Stimulated activated naive CD8-positive, alpha-beta T cell treated with anti-CD3 and anti-CD28 coated beads, Interleukin-15, amount 100 ng/mL, for 72 hours (primary cell): ENCODE results near the gene JADE1.

Experiments
- ATAC-seq: fragments of 150-1000 bp; cut with Tn5 transposase; 2 replicates; pipeline ENCODE4 v1.10.0; 2021; ENCODE audit warnings: mild to moderate bottlenecking, moderate library complexity
- DNase-seq, 2 donors: peaks; one replicate each; pipeline ENCODE4 v3.0.0; 2021 to 2022
- H3K27ac Mint-ChIP-seq, 2 donors: one replicate each; pipeline ENCODE4 v1.8.0; 2022; ENCODE audit warnings: mild to moderate bottlenecking in 2 of 2, mixed read lengths in 2 of 2, moderate library complexity in 2 of 2
- H3K27me3 Mint-ChIP-seq: one replicate; pipeline ENCODE4 v1.8.0; 2022; ENCODE audit warnings: mixed read lengths
- H3K4me1 Mint-ChIP-seq: one replicate; pipeline ENCODE4 v1.8.0; 2022; ENCODE audit warnings: mild to moderate bottlenecking, mixed read lengths
- H3K4me3 Mint-ChIP-seq, 2 donors: one replicate each; pipeline ENCODE4 v1.8.0; 2022; ENCODE audit warnings: mild to moderate bottlenecking in 2 of 2, mixed read lengths in 2 of 2, moderate library complexity in 1 of 2
- H3K9me3 Mint-ChIP-seq, 2 donors: one replicate each; pipeline ENCODE4 v1.8.0; 2022; ENCODE audit warnings: mixed read lengths in 2 of 2

JADE1 gene

GRCh38 chr4:128823025-128823661, 13.6 kb downstream of the JADE1 start:
- no peak for DNase-seq
- Mint-ChIP-seq H3K27me3 (no peaks in the 10 kb centered on the region), H3K9me3 (no peaks in the 10 kb centered on the region), H3K27ac (no peak overlapping the region), H3K4me3 (no peak overlapping the region), H3K4me1 (peaks cover 79% of the 10 kb centered on the region)
- no peak for ATAC-seq

- H3K9me3 Mint-ChIP-seq = no peaks in the 10 kb centered on the region
- no peak for DNase-seq
- no peaks in the 10 kb centered on the region for H3K27me3 Mint-ChIP-seq
- no peak overlapping the region for H3K4me3 Mint-ChIP-seq
- peaks cover 67% of the 10 kb centered on the region for H3K4me1 Mint-ChIP-seq
- no peak for ATAC-seq
- H3K27ac Mint-ChIP-seq = no peak overlapping the region
Measured at GRCh38 chr4:128825226-128825625, 15.7 kb downstream of the JADE1 start.

- H3K9me3 Mint-ChIP-seq = no peaks in the 10 kb centered on the region
- H3K27me3 Mint-ChIP-seq = no peaks in the 10 kb centered on the region
- no peak overlapping the region for H3K4me3 Mint-ChIP-seq
- DNase-seq (no peak), ATAC-seq (no peak)
- H3K27ac Mint-ChIP-seq = no peak overlapping the region
- peaks cover 62% of the 10 kb centered on the region for H3K4me1 Mint-ChIP-seq
Measured at GRCh38 chr4:128827296-128827695, 17.8 kb downstream of the JADE1 start.

DNA sequence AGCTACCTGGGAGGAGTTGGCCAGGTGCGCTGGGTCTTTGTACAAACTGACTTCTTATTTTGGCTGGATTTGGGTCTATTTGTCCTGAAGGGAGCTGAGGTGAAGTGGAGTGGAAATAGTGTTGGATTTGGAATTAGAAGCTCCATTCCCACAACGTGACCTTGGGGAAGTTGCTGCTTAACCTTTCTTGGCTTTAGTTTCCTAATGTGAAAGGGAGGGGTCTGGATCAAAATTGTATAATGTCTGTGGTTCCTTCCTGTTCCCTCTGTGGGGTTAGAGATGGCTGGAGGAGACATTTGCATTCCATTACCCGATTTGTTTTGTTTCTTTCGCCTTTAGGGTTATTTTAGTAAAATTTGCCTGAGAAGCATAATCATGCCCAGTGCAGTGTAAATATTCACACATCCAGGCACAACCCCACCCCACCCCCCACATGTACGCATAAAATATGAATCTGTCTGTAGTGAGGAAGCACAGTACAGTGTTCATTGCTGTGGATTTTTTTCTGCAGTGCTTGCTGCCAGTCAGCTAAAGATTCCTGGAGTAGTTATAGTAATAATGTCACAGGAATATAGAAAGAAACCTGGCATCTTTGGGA, 21.5 kb downstream of the JADE1 start:
- no peak overlapping the region for H3K4me3 Mint-ChIP-seq
- no peak for DNase-seq
- peaks cover 52% of the 10 kb centered on the region for H3K4me1 Mint-ChIP-seq
- no peak for ATAC-seq
- H3K27ac Mint-ChIP-seq = peak overlapping the region; percentile 23 to 40
- no peaks in the 10 kb centered on the region for H3K9me3 Mint-ChIP-seq
- no peaks in the 10 kb centered on the region for H3K27me3 Mint-ChIP-seq

- peaks cover 47% of the 10 kb centered on the region for H3K4me1 Mint-ChIP-seq
- no peak overlapping the region for H3K4me3 Mint-ChIP-seq
- DNase-seq (no peak), ATAC-seq (no peak)
- H3K27me3 Mint-ChIP-seq = no peaks in the 10 kb centered on the region
- H3K9me3 Mint-ChIP-seq = no peaks in the 10 kb centered on the region
- H3K27ac Mint-ChIP-seq = no peak overlapping the region
Measured at GRCh38 chr4:128831531-128832242, 22.2 kb downstream of the JADE1 start.

GRCh38 chr4:128832243-128832625, 22.7 kb downstream of the JADE1 start:
- DNase-seq (no peak), ATAC-seq (no peak)
- Mint-ChIP-seq H3K27me3 (no peaks in the 10 kb centered on the region), H3K4me3 (no peak overlapping the region), H3K9me3 (no peaks in the 10 kb centered on the region), H3K4me1 (peaks cover 47% of the 10 kb centered on the region), H3K27ac (no peak overlapping the region)

DNA sequence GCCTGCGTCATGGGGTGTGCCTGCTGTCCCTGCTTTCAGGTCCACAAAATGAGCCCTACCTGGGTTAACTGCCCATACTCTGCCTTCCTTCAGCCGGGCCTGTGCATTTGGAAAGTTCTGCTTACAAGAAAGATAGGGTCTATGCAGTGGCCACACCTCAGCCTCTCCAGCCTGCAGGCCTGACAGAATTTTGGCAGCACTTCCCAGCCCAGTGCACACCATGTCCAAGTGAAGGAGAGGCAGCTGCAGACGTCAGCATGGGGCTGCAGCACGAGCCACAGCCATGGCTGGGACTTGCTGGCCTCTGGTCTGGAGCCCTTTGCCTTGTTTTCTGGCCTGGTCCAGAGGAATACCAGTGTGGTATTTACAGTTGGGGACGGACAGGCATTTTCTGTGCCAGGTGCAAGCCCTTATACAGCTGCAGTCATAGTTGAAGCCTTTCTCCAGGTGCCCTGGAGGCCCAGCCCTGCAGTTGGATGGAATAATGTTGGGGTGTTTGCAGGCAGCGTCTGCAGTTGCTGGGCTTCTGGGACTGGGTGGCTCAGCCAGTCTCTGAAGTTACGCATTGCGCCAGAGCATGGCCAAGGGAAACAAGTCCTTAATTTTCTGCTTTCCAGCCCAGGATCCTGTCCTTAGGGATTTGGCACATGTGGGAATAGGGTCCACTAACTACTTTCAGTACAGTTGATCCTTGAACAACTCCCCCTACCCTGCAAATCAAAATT, 26.2 kb downstream of the JADE1 start:
- H3K27ac Mint-ChIP-seq = no peak overlapping the region
- peaks cover 49% of the 10 kb centered on the region for H3K4me1 Mint-ChIP-seq
- ATAC-seq (no peak), DNase-seq (no peak)
- no peaks in the 10 kb centered on the region for H3K9me3 Mint-ChIP-seq
- no peak overlapping the region for H3K4me3 Mint-ChIP-seq
- no peaks in the 10 kb centered on the region for H3K27me3 Mint-ChIP-seq

GRCh38 chr4:128837198-128837597, 27.7 kb downstream of the JADE1 start:
- no peak overlapping the region for H3K4me3 Mint-ChIP-seq

GRCh38 chr4:128837679-128838078, 28.2 kb downstream of the JADE1 start:
- H3K27ac Mint-ChIP-seq = no peak overlapping the region
- ATAC-seq (no peak), DNase-seq (no peak)
- H3K27me3 Mint-ChIP-seq = no peaks in the 10 kb centered on the region
- H3K9me3 Mint-ChIP-seq = no peaks in the 10 kb centered on the region
- no peak overlapping the region for H3K4me3 Mint-ChIP-seq
- peaks cover 58% of the 10 kb centered on the region for H3K4me1 Mint-ChIP-seq

More at GRCh38 chr4:128837198-128837597, 27.7 kb downstream of the JADE1 start:
- H3K9me3 Mint-ChIP-seq = no peaks in the 10 kb centered on the region
- H3K27ac Mint-ChIP-seq = peak overlapping the region; percentile 8 to 12
- DNase-seq (no peak), ATAC-seq (no peak)
- H3K27me3 Mint-ChIP-seq = no peaks in the 10 kb centered on the region
- peaks cover 58% of the 10 kb centered on the region for H3K4me1 Mint-ChIP-seq

GRCh38 chr4:128840711-128841318, 31.3 kb downstream of the JADE1 start:
- no peak for DNase-seq
- no peak overlapping the region for H3K4me3 Mint-ChIP-seq
- H3K9me3 Mint-ChIP-seq = no peaks in the 10 kb centered on the region
- ATAC-seq = no peak
- no peaks in the 10 kb centered on the region for H3K27me3 Mint-ChIP-seq
- peaks cover 50% of the 10 kb centered on the region for H3K4me1 Mint-ChIP-seq
- peak overlapping the region; percentile 4 to 78 for H3K27ac Mint-ChIP-seq

- H3K27me3 Mint-ChIP-seq = no peaks in the 10 kb centered on the region
- H3K27ac Mint-ChIP-seq = peak overlapping the region; percentile 76 to 78
- no peak overlapping the region for H3K4me3 Mint-ChIP-seq
- no peaks in the 10 kb centered on the region for H3K9me3 Mint-ChIP-seq
- DNase-seq (no peak), ATAC-seq (no peak)
- H3K4me1 Mint-ChIP-seq = peaks cover 48% of the 10 kb centered on the region
Measured at GRCh38 chr4:128841402-128841801, 31.9 kb downstream of the JADE1 start.

- no peaks in the 10 kb centered on the region for H3K27me3 Mint-ChIP-seq
- H3K4me1 Mint-ChIP-seq = peaks cover 33% of the 10 kb centered on the region
- H3K9me3 Mint-ChIP-seq = no peaks in the 10 kb centered on the region
- no peak overlapping the region for H3K4me3 Mint-ChIP-seq
- ATAC-seq (no peak), DNase-seq (no peak)
- no peak overlapping the region for H3K27ac Mint-ChIP-seq
Measured at GRCh38 chr4:128844931-128845330, 35.4 kb downstream of the JADE1 start.

GRCh38 chr4:128846063-128846462, 36.6 kb downstream of the JADE1 start:
- peaks cover 23% of the 10 kb centered on the region for H3K4me1 Mint-ChIP-seq
- DNase-seq (no peak), ATAC-seq (no peak)
- no peaks in the 10 kb centered on the region for H3K9me3 Mint-ChIP-seq
- no peaks in the 10 kb centered on the region for H3K27me3 Mint-ChIP-seq
- no peak overlapping the region for H3K27ac Mint-ChIP-seq
- H3K4me3 Mint-ChIP-seq = no peak overlapping the region

DNA sequence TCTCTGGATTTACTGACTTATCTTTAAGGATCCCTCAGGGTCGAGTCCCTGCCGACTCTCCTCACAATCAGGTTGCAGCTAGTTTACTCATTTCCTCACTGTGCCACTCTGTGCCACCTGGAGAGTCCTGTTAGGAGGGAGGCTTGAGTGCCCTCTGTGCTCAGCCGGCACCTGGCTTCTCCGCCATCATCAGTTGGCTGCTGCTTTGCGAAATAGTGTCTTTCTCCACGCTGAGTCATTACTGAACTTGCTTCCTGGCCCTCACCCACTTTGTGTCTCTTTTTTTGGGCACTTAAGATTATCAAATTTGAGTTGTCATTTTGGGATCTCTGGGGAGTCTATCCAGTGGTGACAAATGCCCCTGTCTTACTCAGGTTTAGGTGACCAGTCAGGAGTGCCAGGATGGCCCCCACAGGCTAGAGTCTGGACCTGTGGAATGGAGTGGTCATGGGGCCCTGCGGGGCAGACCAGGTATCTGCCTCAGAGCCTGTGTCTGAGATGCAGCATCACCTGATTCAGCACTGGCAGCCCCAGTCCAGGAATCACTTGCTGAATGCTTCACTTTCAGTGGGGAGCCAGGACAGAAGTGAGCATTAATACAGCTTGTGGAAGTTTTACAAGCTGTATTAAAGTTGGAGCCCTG, 37.7 kb downstream of the JADE1 start:
- H3K27ac Mint-ChIP-seq = peak overlapping the region; percentile 17 to 77
- H3K4me1 Mint-ChIP-seq = peaks cover 22% of the 10 kb centered on the region
- ATAC-seq (peak; percentile 20), DNase-seq (no peak)
- H3K27me3 Mint-ChIP-seq = no peaks in the 10 kb centered on the region
- no peak overlapping the region for H3K4me3 Mint-ChIP-seq
- H3K9me3 Mint-ChIP-seq = no peaks in the 10 kb centered on the region

- Mint-ChIP-seq H3K4me3 (no peak overlapping the region), H3K4me1 (peaks cover 30% of the 10 kb centered on the region), H3K9me3 (no peaks in the 10 kb centered on the region), H3K27me3 (no peaks in the 10 kb centered on the region), H3K27ac (no peak overlapping the region)
- no peak for DNase-seq
- ATAC-seq = no peak
Measured at GRCh38 chr4:128848461-128848860, 39.0 kb downstream of the JADE1 start.
